Measurements from ENCODE around the gene CARS1.

CARS1 gene

GRCh38 chr11:3087821-3088800 lies 30.9 kb upstream of the CARS1 start:
- CTCF ChIA-PET: interaction anchor here (0.6 to 6.8 kb wide), 5 partner anchors 15 to 1468 kb away, joined by 3 to 87 read pairs (median 4); no protein-coding TSS in a partner anchor
- H3K36me3 ChIP-seq (ENCODE audit: control insufficient read depth in 4 of 4, insufficient read depth in 4 of 4, low read length in 3 of 4): peaks cover 0 to 15% (median 5%) of the 10 kb centered on the region in 4 experiments
- 60% methylated on average over 23 of the region's 24 CpGs for WGBS (ENCODE audit: insufficient coverage)

GRCh38 chr11:3087373-3087772 lies 30.1 kb upstream of the CARS1 start:
- no peak overlapping the region for H3K4me3 ChIP-seq (ENCODE audit: control insufficient read depth in 1 of 7, extremely low read depth in 1 of 7, insufficient read depth in 4 of 7, low read depth in 2 of 7, low read length in 6 of 7)
- POLR2A ChIA-PET: no interaction called here
- CTCF ChIA-PET: interaction anchor here (6.8 kb wide), 1 partner anchor 50 kb away, joined by 87 read pairs; no protein-coding TSS in a partner anchor
- H3K9me3 ChIP-seq (ENCODE audit: control extremely low read depth in 1 of 5, control insufficient read depth in 4 of 5, insufficient read depth in 2 of 5, low read depth in 1 of 5, low read length in 4 of 5): no peaks in the 10 kb centered on the region
- no peak for DNase-seq
- H3K27me3 ChIP-seq (replicated peaks in 2 of 5; ENCODE audit: control insufficient read depth in 4 of 5, insufficient read depth in 5 of 5, low read length in 4 of 5): peaks cover 0 to 3% (median 0%) of the 10 kb centered on the region in 5 experiments
- H3K4me1 ChIP-seq (ENCODE audit: control extremely low read depth in 1 of 4, control insufficient read depth in 4 of 4, insufficient read depth in 4 of 4, low read length in 3 of 4): peaks cover 0 to 15% (median 6%) of the 10 kb centered on the region in 4 experiments
- H3K27ac ChIP-seq (ENCODE audit: insufficient read depth in 1 of 2, low read depth in 1 of 2, low read length in 2 of 2, poor library complexity in 1 of 2, severe bottlenecking in 2 of 2): no peak overlapping the region
- 100% methylated on average over 2 of the region's 11 CpGs for WGBS (ENCODE audit: insufficient coverage)
- peaks cover 0 to 14% (median 5%) of the 10 kb centered on the region in 4 experiments for H3K36me3 ChIP-seq (ENCODE audit: control insufficient read depth in 4 of 4, insufficient read depth in 4 of 4, low read length in 3 of 4)

More at GRCh38 chr11:3087821-3088800, 30.9 kb upstream of the CARS1 start:
- peak in 2 of 3 donors; percentile 14 to 27 for DNase-seq
- POLR2A ChIA-PET: no interaction called here
- H3K9me3 ChIP-seq (ENCODE audit: control extremely low read depth in 1 of 5, control insufficient read depth in 4 of 5, insufficient read depth in 2 of 5, low read depth in 1 of 5, low read length in 4 of 5): no peaks in the 10 kb centered on the region
- H3K4me1 ChIP-seq (ENCODE audit: control extremely low read depth in 1 of 4, control insufficient read depth in 4 of 4, insufficient read depth in 4 of 4, low read length in 3 of 4): peaks cover 0 to 15% (median 6%) of the 10 kb centered on the region in 4 experiments
- no peak overlapping the region for H3K4me3 ChIP-seq (ENCODE audit: control insufficient read depth in 1 of 7, extremely low read depth in 1 of 7, insufficient read depth in 4 of 7, low read depth in 2 of 7, low read length in 6 of 7)
- H3K27me3 ChIP-seq (replicated peaks in 2 of 5; ENCODE audit: control insufficient read depth in 4 of 5, insufficient read depth in 5 of 5, low read length in 4 of 5): peaks cover 0 to 3% (median 0%) of the 10 kb centered on the region in 5 experiments
- H3K27ac ChIP-seq (ENCODE audit: insufficient read depth in 1 of 2, low read depth in 1 of 2, low read length in 2 of 2, poor library complexity in 1 of 2, severe bottlenecking in 2 of 2): no peak overlapping the region

GRCh38 chr11:3086671-3087150 lies 29.5 kb upstream of the CARS1 start:
- no peak overlapping the region for H3K4me3 ChIP-seq (ENCODE audit: control insufficient read depth in 1 of 7, extremely low read depth in 1 of 7, insufficient read depth in 4 of 7, low read depth in 2 of 7, low read length in 6 of 7)
- WGBS (ENCODE audit: insufficient coverage): 100% methylated on average over 4 of the region's 9 CpGs
- ChIA-PET CTCF (no interaction called here), POLR2A (no interaction called here)
- peaks cover 0 to 14% (median 5%) of the 10 kb centered on the region in 4 experiments for H3K36me3 ChIP-seq (ENCODE audit: control insufficient read depth in 4 of 4, insufficient read depth in 4 of 4, low read length in 3 of 4)
- H3K27me3 ChIP-seq (replicated peaks in 2 of 5; ENCODE audit: control insufficient read depth in 4 of 5, insufficient read depth in 5 of 5, low read length in 4 of 5): peaks cover 0 to 3% (median 0%) of the 10 kb centered on the region in 5 experiments
- H3K9me3 ChIP-seq (ENCODE audit: control extremely low read depth in 1 of 5, control insufficient read depth in 4 of 5, insufficient read depth in 2 of 5, low read depth in 1 of 5, low read length in 4 of 5): no peaks in the 10 kb centered on the region
- no peak overlapping the region for H3K27ac ChIP-seq (ENCODE audit: insufficient read depth in 1 of 2, low read depth in 1 of 2, low read length in 2 of 2, poor library complexity in 1 of 2, severe bottlenecking in 2 of 2)
- H3K4me1 ChIP-seq (ENCODE audit: control extremely low read depth in 1 of 4, control insufficient read depth in 4 of 4, insufficient read depth in 4 of 4, low read length in 3 of 4): peaks cover 0 to 15% (median 6%) of the 10 kb centered on the region in 4 experiments
- DNase-seq: no peak

- H3K36me3 ChIP-seq (ENCODE audit: control insufficient read depth in 4 of 4, insufficient read depth in 4 of 4, low read length in 3 of 4): peaks cover 0 to 13% (median 5%) of the 10 kb centered on the region in 4 experiments
- 86% methylated on average over 6 of the region's 8 CpGs for WGBS (ENCODE audit: insufficient coverage)
- H3K4me3 ChIP-seq (ENCODE audit: control insufficient read depth in 1 of 7, extremely low read depth in 1 of 7, insufficient read depth in 4 of 7, low read depth in 2 of 7, low read length in 6 of 7): no peak overlapping the region
- ChIA-PET POLR2A (no interaction called here), CTCF (interaction anchor here (0.6 kb wide), 1 partner anchor 39 kb away, joined by 4 read pairs; no protein-coding TSS in a partner anchor)
- H3K4me1 ChIP-seq (ENCODE audit: control extremely low read depth in 1 of 4, control insufficient read depth in 4 of 4, insufficient read depth in 4 of 4, low read length in 3 of 4): peaks cover 0 to 15% (median 6%) of the 10 kb centered on the region in 4 experiments
- DNase-seq: no peak
- peaks cover 0 to 3% (median 0%) of the 10 kb centered on the region in 5 experiments for H3K27me3 ChIP-seq (replicated peaks in 2 of 5; ENCODE audit: control insufficient read depth in 4 of 5, insufficient read depth in 5 of 5, low read length in 4 of 5)
- no peaks in the 10 kb centered on the region for H3K9me3 ChIP-seq (ENCODE audit: control extremely low read depth in 1 of 5, control insufficient read depth in 4 of 5, insufficient read depth in 2 of 5, low read depth in 1 of 5, low read length in 4 of 5)
- no peak overlapping the region for H3K27ac ChIP-seq (ENCODE audit: insufficient read depth in 1 of 2, low read depth in 1 of 2, low read length in 2 of 2, poor library complexity in 1 of 2, severe bottlenecking in 2 of 2)
Observed at GRCh38 chr11:3086114-3086513, 28.9 kb upstream of the CARS1 start.

GRCh38 chr11:3085052-3085451 lies 27.8 kb upstream of the CARS1 start:
- DNase-seq: no peak
- 85% methylated on average over 5 of the region's 5 CpGs for WGBS (ENCODE audit: insufficient coverage)
- Histone ChIP-seq H3K4me3 (ENCODE audit: control insufficient read depth in 1 of 7, extremely low read depth in 1 of 7, insufficient read depth in 4 of 7, low read depth in 2 of 7, low read length in 6 of 7) (no peak overlapping the region), H3K36me3 (ENCODE audit: control insufficient read depth in 4 of 4, insufficient read depth in 4 of 4, low read length in 3 of 4) (peaks cover 0 to 6% (median 2%) of the 10 kb centered on the region in 4 experiments), H3K27ac (ENCODE audit: insufficient read depth in 1 of 2, low read depth in 1 of 2, low read length in 2 of 2, poor library complexity in 1 of 2, severe bottlenecking in 2 of 2) (no peak overlapping the region), H3K27me3 (replicated peaks in 2 of 5; ENCODE audit: control insufficient read depth in 4 of 5, insufficient read depth in 5 of 5, low read length in 4 of 5) (peaks cover 0 to 3% (median 0%) of the 10 kb centered on the region in 5 experiments), H3K4me1 (ENCODE audit: control extremely low read depth in 1 of 4, control insufficient read depth in 4 of 4, insufficient read depth in 4 of 4, low read length in 3 of 4) (peaks cover 0 to 15% (median 6%) of the 10 kb centered on the region in 4 experiments), H3K9me3 (ENCODE audit: control extremely low read depth in 1 of 5, control insufficient read depth in 4 of 5, insufficient read depth in 2 of 5, low read depth in 1 of 5, low read length in 4 of 5) (no peaks in the 10 kb centered on the region)
- CTCF ChIA-PET: no interaction called here
- POLR2A ChIA-PET: no interaction called here

GRCh38 chr11:3083321-3083720 lies 26.1 kb upstream of the CARS1 start:
- no peaks in the 10 kb centered on the region for H3K36me3 ChIP-seq (ENCODE audit: control insufficient read depth in 4 of 4, insufficient read depth in 4 of 4, low read length in 3 of 4)
- DNase-seq: no peak
- H3K27me3 ChIP-seq (replicated peaks in 2 of 5; ENCODE audit: control insufficient read depth in 4 of 5, insufficient read depth in 5 of 5, low read length in 4 of 5): peaks cover 0 to 3% (median 0%) of the 10 kb centered on the region in 5 experiments
- POLR2A ChIA-PET: no interaction called here
- H3K9me3 ChIP-seq (ENCODE audit: control extremely low read depth in 1 of 5, control insufficient read depth in 4 of 5, insufficient read depth in 2 of 5, low read depth in 1 of 5, low read length in 4 of 5): no peaks in the 10 kb centered on the region
- no peak overlapping the region for H3K4me3 ChIP-seq (ENCODE audit: control insufficient read depth in 1 of 7, extremely low read depth in 1 of 7, insufficient read depth in 4 of 7, low read depth in 2 of 7, low read length in 6 of 7)
- CTCF ChIA-PET: no interaction called here
- H3K27ac ChIP-seq (ENCODE audit: insufficient read depth in 1 of 2, low read depth in 1 of 2, low read length in 2 of 2, poor library complexity in 1 of 2, severe bottlenecking in 2 of 2): no peak overlapping the region
- 40% methylated on average over 4 of the region's 8 CpGs for WGBS (ENCODE audit: insufficient coverage)
- H3K4me1 ChIP-seq (ENCODE audit: control extremely low read depth in 1 of 4, control insufficient read depth in 4 of 4, insufficient read depth in 4 of 4, low read length in 3 of 4): peaks cover 0 to 7% (median 4%) of the 10 kb centered on the region in 4 experiments

- DNase-seq: no peak
- WGBS (ENCODE audit: insufficient coverage): no CpG with 5 or more reads among the region's 6 CpGs
- ChIA-PET CTCF (interaction anchor here (0.6 to 1.5 kb wide), 2 partner anchors 18 to 1964 kb away, joined by 3 to 4 read pairs; no protein-coding TSS in a partner anchor), POLR2A (no interaction called here)
- no peak overlapping the region for H3K4me3 ChIP-seq (ENCODE audit: control insufficient read depth in 1 of 7, extremely low read depth in 1 of 7, insufficient read depth in 4 of 7, low read depth in 2 of 7, low read length in 6 of 7)
- H3K4me1 ChIP-seq (ENCODE audit: control extremely low read depth in 1 of 4, control insufficient read depth in 4 of 4, insufficient read depth in 4 of 4, low read length in 3 of 4): no peaks in the 10 kb centered on the region
- H3K27me3 ChIP-seq (replicated peaks in 2 of 5; ENCODE audit: control insufficient read depth in 4 of 5, insufficient read depth in 5 of 5, low read length in 4 of 5): peaks cover 0 to 3% (median 0%) of the 10 kb centered on the region in 5 experiments
- H3K36me3 ChIP-seq (ENCODE audit: control insufficient read depth in 4 of 4, insufficient read depth in 4 of 4, low read length in 3 of 4): no peaks in the 10 kb centered on the region
- H3K27ac ChIP-seq (ENCODE audit: insufficient read depth in 1 of 2, low read depth in 1 of 2, low read length in 2 of 2, poor library complexity in 1 of 2, severe bottlenecking in 2 of 2): no peak overlapping the region
- H3K9me3 ChIP-seq (ENCODE audit: control extremely low read depth in 1 of 5, control insufficient read depth in 4 of 5, insufficient read depth in 2 of 5, low read depth in 1 of 5, low read length in 4 of 5): no peaks in the 10 kb centered on the region
Observed at GRCh38 chr11:3081386-3081751, 24.1 kb upstream of the CARS1 start.

Data from common myeloid progenitor, CD34-positive (primary cell).